ENCODE measurements around the gene CSF3R. TPM values are rescaled to one million over a fixed set of nuclear protein-coding genes. Genes with fewer than 3 reads are reported as not detected.

The CSF3R gene
- total and polyA plus RNA-seq, 2 of the 4 experiments (the other 2 are of a cell fraction), result not detected

GRCh38 chr1:36453600-36454388 is 28.9 kb downstream of the CSF3R start:
- ATAC-seq (ENCODE audit: low read depth), result no peak
- WGBS, 2 experiments (ENCODE audit: extremely low coverage in 2 of 2, insufficient read length in 1 of 2), result 100% methylated on average over 1 of the region's 6 CpGs; no CpG with 5 or more reads in 1 of the 2 experiments
- no peak overlapping the region for H3K9ac ChIP-seq (ENCODE audit: low read depth, low read length)
- TF ChIP-seq FOS (IDR thresholded peaks at IDR 0.05; ENCODE audit: low read depth, low read length), result no peak
- no peak for TF ChIP-seq MXI1 (IDR thresholded peaks at IDR 0.05; ENCODE audit: borderline replicate concordance, low read depth, low read length)
- TF ChIP-seq SMC3 (IDR thresholded peaks at IDR 0.05; ENCODE audit: low read depth, low read length), result no peak
- TF ChIP-seq CHD1 (IDR thresholded peaks at IDR 0.05; ENCODE audit: low read depth, low read length), result no peak
- TF ChIP-seq RFX5 (IDR thresholded peaks at IDR 0.05; ENCODE audit: low read depth, low read length), result no peak
- no peak for TF ChIP-seq CTCF (conservative IDR thresholded peaks at IDR 0.05; ENCODE audit: low read depth, low read length)
- no peak for TF ChIP-seq POLR2A (IDR thresholded peaks at IDR 0.05; ENCODE audit: low read depth, low read length)
- no peak for TF ChIP-seq RAD21 (IDR thresholded peaks at IDR 0.05; ENCODE audit: low read length)
- TF ChIP-seq ELK1 (IDR thresholded peaks at IDR 0.05; ENCODE audit: borderline replicate concordance, low read depth, low read length), result no peak
- no peak for TF ChIP-seq BHLHE40 (IDR thresholded peaks at IDR 0.05; ENCODE audit: low read depth, low read length)
- TF ChIP-seq RCOR1 (IDR thresholded peaks at IDR 0.05; ENCODE audit: insufficient replicate concordance, low read length), result no peak
- TF ChIP-seq CEBPB (IDR thresholded peaks at IDR 0.05; ENCODE audit: low read depth, low read length), result no peak
- TF ChIP-seq USF2 (IDR thresholded peaks at IDR 0.05; ENCODE audit: low read depth, low read length), result no peak
- no peak for TF ChIP-seq MAZ (IDR thresholded peaks at IDR 0.05; ENCODE audit: borderline replicate concordance, low read depth, low read length)
- no peak for TF ChIP-seq NFE2L2 (IDR thresholded peaks at IDR 0.05; ENCODE audit: low read depth, low read length)

More at GRCh38 chr1:36453600-36454388, 28.9 kb downstream of the CSF3R start:
- Histone ChIP-seq H3K4me1 (ENCODE audit: control insufficient read depth, insufficient read depth, low read length) (peaks cover 2% of the 10 kb centered on the region; the same call in 1 of the 2 replicates), H2BK5ac (ENCODE audit: low read depth, low read length, poor library complexity, severe bottlenecking) (no peak overlapping the region), H3K18ac (ENCODE audit: low read depth, low read length) (no peak overlapping the region), H3K4me2 (ENCODE audit: low read depth, low read length) (no peak overlapping the region), H3K14ac (replicated peaks; ENCODE audit: low read depth, low read length) (no peak overlapping the region), H2BK15ac (ENCODE audit: low read depth, low read length) (no peak overlapping the region), H4K8ac (ENCODE audit: low read depth in 2 of 2, low read length in 2 of 2) (no peak overlapping the region), H3K9me3 (ENCODE audit: control insufficient read depth, insufficient read depth, low read length) (no peaks in the 10 kb centered on the region), H3K27ac (ENCODE audit: insufficient read depth, low read length) (no peak overlapping the region), H2BK20ac (ENCODE audit: low read depth, low read length) (no peak overlapping the region), H3K9me1 (ENCODE audit: insufficient read depth, low read length) (no peaks in the 10 kb centered on the region), H3K36me3 (ENCODE audit: control insufficient read depth, insufficient read depth, low read length) (peaks cover 23% of the 10 kb centered on the region), H3K4ac (ENCODE audit: low read depth, low read length) (no peak overlapping the region), H4K91ac (ENCODE audit: insufficient read depth, low read depth, low read length) (no peak overlapping the region), H2AK5ac (ENCODE audit: low read depth, low read length) (no peak overlapping the region), H3K79me1 (ENCODE audit: low read depth in 1 of 2, low read length in 2 of 2) (peaks cover 0 to 11% of the 10 kb centered on the region in 2 experiments; a peak in 2 of 4 replicates), H4K20me1 (ENCODE audit: insufficient read depth, low read length) (no peaks in the 10 kb centered on the region), H3K27me3 (ENCODE audit: control insufficient read depth, insufficient read depth, low read length) (no peaks in the 10 kb centered on the region), H3K4me3 (ENCODE audit: insufficient read depth, low read depth, low read length) (no peak overlapping the region), H2AFZ (replicated peaks; ENCODE audit: low read length, poor library complexity) (no peak overlapping the region), H3K56ac (ENCODE audit: extremely low read depth, insufficient read depth, low read length) (no peak overlapping the region), H3K23ac (ENCODE audit: low read depth, low read length) (no peak overlapping the region), H4K5ac (ENCODE audit: low read depth, low read length) (no peak overlapping the region), H2AK9ac (replicated peaks; ENCODE audit: low read depth, low read length, poor library complexity) (no peak overlapping the region), H2BK120ac (ENCODE audit: low read depth, low read length) (no peak overlapping the region)
- dilution Hi-C loops (cut with HindIII; ENCODE audit: low sequenced_read_pairs, unreplicated experiment) (no loop called here), intact Hi-C loops (cut with micrococcal nuclease) (no loop called here), in situ Hi-C loops (cut with MboI; ENCODE audit: low sequenced_read_pairs) (loop anchor here (25.0 kb wide), 1 partner anchor 1559 kb away; the partner anchor contains the start of genes FHL3 and UTP11)
- no peak for DNase-seq
- CTCF ChIA-PET, result no interaction called here
- BruUV-seq (replicated peaks), result no TSS peak
- POLR2A ChIA-PET (ENCODE audit: unreplicated experiment), result no interaction called here

Data from IMR-90 (cell line).